Measurements from ENCODE around the gene FECH. TPM values are rescaled to one million over a fixed set of nuclear protein-coding genes. Genes with fewer than 3 reads are reported as not detected.

Gene FECH
- total and polyA plus RNA-seq, 9 of the 15 experiments (the other 6 are each of a cell fraction or from before 2014, with no cell fraction given) = 19.8 to 170 (median 56.8) TPM

GRCh38 chr18:57631697-57632096 is 45.2 kb upstream of the FECH start (continued):
- TF ChIP-seq, protein P1, sequence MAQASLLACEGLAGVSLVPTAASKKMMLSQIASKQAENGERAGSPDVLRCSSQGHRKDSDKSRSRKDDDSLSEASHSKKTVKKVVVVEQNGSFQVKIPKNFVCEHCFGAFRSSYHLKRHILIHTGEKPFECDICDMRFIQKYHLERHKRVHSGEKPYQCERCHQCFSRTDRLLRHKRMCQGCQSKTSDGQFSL (CRISPR knock-in tag; IDR thresholded peaks at IDR 0.05) = no peak
- TF ChIP-seq, protein P1 (tag; IDR thresholded peaks at IDR 0.05) = no peak
- TF ChIP-seq TAF7 (tag; IDR thresholded peaks at IDR 0.05) (no peak), NCOA4 (IDR thresholded peaks at IDR 0.05; ENCODE audit: partially characterized antibody) (no peak), SAP30 (IDR thresholded peaks at IDR 0.05; ENCODE audit: borderline replicate concordance, insufficient read depth, low read depth, low read length, poor library complexity, severe bottlenecking) (no peak), TAL1 (IDR thresholded peaks at IDR 0.05) (peak; percentile 30; the same call in 1 of the 2 replicates), SMAD4 (CRISPR knock-in tag; conservative IDR thresholded peaks at IDR 0.05) (no peak), POU5F1 (IDR thresholded peaks at IDR 0.05; ENCODE audit: borderline replicate concordance, low read depth, low read length, partially characterized antibody) (no peak), ZNF175 (CRISPR knock-in tag; IDR thresholded peaks at IDR 0.05; ENCODE audit: low read depth) (no peak), FOXM1 (IDR thresholded peaks at IDR 0.05; ENCODE audit: low read depth) (no peak), FOXM1 (CRISPR knock-in tag; IDR thresholded peaks at IDR 0.05; ENCODE audit: low read depth) (no peak), PTBP1 (IDR thresholded peaks at IDR 0.05; ENCODE audit: low read depth, low read length) (no peak), NEUROD1 (IDR thresholded peaks at IDR 0.05; ENCODE audit: borderline replicate concordance, low read depth, low read length, partially characterized antibody) (no peak), ZNF197 (CRISPR knock-in tag; IDR thresholded peaks at IDR 0.05; ENCODE audit: low read depth) (no peak), TCF3 (CRISPR knock-in tag; IDR thresholded peaks at IDR 0.05) (peak; percentile 54), RNF2 (IDR thresholded peaks at IDR 0.05) (no peak), CBFB (CRISPR knock-in tag; IDR thresholded peaks at IDR 0.05) (no peak), MXI1 (IDR thresholded peaks at IDR 0.05; ENCODE audit: low read depth, low read length) (no peak), GTF2F1 (IDR thresholded peaks at IDR 0.05; ENCODE audit: low read depth, low read length) (no peak), NR4A1 (CRISPR knock-in tag; IDR thresholded peaks at IDR 0.05) (no peak), NR4A1 (tag; IDR thresholded peaks at IDR 0.05) (no peak), CTBP1 (IDR thresholded peaks at IDR 0.05; ENCODE audit: borderline replicate concordance) (0 out of 2 replicates have a peak, but pooled peaks have one; percentile 12), CBFA2T2 (conservative IDR thresholded peaks at IDR 0.05) (peak; percentile 26; the same call in 1 of the 2 replicates)
- TF ChIP-seq, protein P2, sequence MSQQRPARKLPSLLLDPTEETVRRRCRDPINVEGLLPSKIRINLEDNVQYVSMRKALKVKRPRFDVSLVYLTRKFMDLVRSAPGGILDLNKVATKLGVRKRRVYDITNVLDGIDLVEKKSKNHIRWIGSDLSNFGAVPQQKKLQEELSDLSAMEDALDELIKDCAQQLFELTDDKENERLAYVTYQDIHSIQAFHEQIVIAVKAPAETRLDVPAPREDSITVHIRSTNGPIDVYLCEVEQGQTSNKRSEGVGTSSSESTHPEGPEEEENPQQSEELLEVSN (IDR thresholded peaks at IDR 0.05; ENCODE audit: borderline replicate concordance in 1 of 2, extremely low read depth in 1 of 2, insufficient read depth in 1 of 2, insufficient read length in 1 of 2, low read depth in 1 of 2, low read length in 1 of 2, poor library complexity in 1 of 2, severe bottlenecking in 1 of 2) = peak in 1 of 2 experiments; percentile 24
- TF ChIP-seq, protein P3, sequence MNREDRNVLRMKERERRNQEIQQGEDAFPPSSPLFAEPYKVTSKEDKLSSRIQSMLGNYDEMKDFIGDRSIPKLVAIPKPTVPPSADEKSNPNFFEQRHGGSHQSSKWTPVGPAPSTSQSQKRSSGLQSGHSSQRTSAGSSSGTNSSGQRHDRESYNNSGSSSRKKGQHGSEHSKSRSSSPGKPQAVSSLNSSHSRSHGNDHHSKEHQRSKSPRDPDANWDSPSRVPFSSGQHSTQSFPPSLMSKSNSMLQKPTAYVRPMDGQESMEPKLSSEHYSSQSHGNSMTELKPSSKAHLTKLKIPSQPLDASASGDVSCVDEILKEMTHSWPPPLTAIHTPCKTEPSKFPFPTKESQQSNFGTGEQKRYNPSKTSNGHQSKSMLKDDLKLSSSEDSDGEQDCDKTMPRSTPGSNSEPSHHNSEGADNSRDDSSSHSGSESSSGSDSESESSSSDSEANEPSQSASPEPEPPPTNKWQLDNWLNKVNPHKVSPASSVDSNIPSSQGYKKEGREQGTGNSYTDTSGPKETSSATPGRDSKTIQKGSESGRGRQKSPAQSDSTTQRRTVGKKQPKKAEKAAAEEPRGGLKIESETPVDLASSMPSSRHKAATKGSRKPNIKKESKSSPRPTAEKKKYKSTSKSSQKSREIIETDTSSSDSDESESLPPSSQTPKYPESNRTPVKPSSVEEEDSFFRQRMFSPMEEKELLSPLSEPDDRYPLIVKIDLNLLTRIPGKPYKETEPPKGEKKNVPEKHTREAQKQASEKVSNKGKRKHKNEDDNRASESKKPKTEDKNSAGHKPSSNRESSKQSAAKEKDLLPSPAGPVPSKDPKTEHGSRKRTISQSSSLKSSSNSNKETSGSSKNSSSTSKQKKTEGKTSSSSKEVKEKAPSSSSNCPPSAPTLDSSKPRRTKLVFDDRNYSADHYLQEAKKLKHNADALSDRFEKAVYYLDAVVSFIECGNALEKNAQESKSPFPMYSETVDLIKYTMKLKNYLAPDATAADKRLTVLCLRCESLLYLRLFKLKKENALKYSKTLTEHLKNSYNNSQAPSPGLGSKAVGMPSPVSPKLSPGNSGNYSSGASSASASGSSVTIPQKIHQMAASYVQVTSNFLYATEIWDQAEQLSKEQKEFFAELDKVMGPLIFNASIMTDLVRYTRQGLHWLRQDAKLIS (CRISPR knock-in tag; IDR thresholded peaks at IDR 0.05) = no peak
